GM21390 (cell line): Measurements from ENCODE around the gene DHRS12.

Experiments
- ATAC-seq: cut with Tn5 transposase; IDR thresholded peaks from one replicate; pipeline ENCODE4 v1.9.1; 2021; ENCODE audit not compliant: unreplicated experiment

DHRS12 gene

DNA sequence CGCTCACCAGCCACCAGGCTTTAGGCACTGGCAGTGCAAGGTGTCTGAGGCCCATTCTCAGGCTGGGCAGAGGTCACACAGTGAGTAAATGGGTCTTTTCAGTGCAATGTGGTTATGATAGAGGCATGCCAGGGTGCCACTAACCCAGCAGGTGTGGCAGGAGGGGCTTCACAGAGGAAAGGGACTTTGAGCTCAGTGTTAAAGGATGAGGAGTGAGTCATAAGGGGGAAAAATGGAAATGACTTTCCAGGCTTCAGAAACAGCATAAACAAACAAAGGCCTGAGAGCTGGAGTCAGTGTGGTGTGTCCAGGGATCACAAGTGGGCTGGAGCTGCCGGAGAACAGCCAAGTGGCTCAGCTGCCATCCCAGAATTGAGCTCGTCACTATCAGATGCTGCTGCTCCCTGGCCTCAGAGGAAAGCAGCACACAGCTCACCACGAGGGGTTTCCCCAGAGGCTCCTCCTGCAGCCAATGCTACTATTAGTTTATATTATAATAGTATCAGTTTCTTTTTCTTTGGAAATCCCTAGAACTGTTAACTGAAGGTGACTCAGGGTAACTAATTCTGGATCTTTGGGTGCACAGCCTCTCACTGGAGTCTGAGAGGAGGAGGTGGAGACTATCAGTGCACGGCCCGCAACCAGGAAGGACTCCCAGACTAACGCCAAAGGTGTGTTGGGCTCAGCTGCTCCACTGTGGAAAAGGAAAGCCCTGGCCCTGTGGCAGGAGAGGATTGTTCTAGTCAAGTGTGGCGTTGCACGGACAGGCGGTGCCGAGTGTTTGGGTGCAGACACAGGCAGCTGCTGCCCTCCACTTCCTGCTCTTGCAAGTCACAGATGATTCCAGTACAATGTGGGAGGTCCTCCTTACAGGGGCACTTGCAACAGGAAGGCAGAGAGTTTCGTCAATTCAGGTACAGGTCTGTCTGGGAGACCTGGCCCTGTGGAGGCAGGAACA, 39.5 kb downstream of the DHRS12 start:
- peak; percentile 80 for ATAC-seq

DNA sequence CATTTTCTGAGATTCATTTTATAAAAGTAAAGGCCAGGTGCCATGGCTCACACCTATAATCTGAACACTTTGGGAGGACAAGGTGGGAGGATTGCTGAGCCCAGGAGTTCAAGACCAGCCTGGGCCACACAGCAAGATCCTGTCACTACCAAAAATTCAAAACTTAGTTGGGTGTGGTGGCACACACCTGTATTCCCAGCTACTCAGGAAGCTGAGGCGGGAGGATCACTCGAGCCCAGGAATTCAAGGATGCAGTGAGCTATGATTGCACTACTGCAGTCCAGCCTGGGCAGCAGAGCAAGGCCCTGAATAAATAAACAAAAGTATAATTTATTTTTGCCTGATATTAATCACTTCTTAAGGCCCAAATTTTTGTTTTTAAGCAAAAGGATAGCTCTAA, 40.5 kb downstream of the DHRS12 start:
- no peak for ATAC-seq

- ATAC-seq: no peak
These were observed 42.2 kb downstream of the DHRS12 start for GRCh38 chr13:51761643-51762350.

DNA sequence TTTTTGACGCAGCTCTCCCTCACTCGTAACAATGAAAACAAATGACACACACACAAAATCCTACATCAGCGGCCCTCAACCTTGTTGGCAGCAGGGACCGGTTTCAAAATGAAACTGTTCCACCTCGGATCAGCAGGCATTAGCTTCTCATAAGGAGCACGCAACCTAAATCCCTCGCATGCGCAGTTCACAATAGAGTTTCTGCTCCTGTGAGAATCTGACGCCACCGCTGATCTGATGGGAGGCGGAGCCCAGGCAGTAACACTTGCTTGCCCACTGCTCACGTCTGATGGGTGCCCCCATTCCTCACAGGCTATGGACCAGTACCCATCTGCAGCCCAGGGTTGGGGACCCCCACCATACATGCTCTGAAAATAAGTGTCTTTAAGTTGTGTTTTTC, 43.4 kb downstream of the DHRS12 start:
- no peak for ATAC-seq

DNA sequence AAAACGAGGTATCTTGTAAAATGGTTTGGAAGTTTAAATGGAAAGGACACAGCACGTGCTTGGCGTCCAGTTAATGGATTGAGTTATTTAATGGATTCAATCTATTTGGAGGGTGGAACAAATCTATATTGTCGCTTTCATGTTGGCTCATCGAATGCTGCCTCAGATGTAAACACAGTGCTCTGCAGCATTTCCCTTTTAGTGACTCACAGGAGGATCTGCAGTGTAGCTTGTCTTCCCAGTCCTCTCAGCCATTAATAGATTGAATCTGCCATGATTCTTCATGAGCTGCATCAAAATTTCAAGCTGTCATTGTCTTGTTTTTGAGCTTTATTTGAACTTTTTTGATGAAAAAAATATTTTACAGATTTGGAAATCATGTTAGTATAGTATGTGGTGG, 44.7 kb downstream of the DHRS12 start:
- ATAC-seq: no peak

GRCh38 chr13:51758691-51759090, 45.3 kb downstream of the DHRS12 start:
- no peak for ATAC-seq

- ATAC-seq: no peak
These were observed 47.3 kb downstream of the DHRS12 start for GRCh38 chr13:51756651-51757050.

- ATAC-seq: no peak
These were observed 56.2 kb downstream of the DHRS12 start for GRCh38 chr13:51747438-51748434.

DNA sequence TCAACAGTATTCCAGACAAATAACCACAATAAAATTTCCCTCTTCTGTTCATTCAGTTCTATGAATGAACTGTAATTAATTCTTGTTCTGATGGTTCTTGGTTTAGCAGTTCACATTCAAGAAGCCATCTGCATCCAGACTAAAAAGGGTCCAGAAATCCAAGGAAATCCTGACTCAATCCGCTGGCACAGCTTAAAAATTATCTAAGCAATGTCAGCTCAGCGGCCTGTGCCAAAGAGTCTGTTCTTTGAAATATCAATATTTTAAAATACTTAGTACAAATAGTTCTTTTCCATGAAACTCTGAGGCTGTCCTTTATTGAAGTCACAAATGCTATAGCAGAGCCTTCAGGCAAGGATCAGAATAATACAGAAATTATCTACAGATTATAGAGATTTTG, 57.2 kb downstream of the DHRS12 start:
- ATAC-seq: no peak

DNA sequence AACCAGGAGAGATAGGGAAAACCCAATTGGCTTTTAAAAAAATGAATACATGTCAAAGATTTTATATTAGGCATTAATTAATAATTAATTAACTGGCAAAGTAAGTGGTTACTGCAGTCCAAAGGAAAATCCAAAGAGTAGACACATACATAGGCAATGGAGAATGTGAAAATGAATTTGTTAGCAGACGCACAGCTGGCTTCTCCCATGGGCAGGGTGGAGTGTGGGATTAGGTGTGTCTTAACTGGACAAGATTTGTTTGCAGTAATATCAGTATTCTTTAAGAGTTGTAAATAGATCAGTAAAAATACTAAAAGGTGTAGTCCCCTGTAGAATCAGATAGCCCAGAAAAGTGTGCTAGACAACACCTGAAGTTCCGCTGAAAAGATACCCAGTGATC, 58.7 kb downstream of the DHRS12 start:
- ATAC-seq: no peak

DNA sequence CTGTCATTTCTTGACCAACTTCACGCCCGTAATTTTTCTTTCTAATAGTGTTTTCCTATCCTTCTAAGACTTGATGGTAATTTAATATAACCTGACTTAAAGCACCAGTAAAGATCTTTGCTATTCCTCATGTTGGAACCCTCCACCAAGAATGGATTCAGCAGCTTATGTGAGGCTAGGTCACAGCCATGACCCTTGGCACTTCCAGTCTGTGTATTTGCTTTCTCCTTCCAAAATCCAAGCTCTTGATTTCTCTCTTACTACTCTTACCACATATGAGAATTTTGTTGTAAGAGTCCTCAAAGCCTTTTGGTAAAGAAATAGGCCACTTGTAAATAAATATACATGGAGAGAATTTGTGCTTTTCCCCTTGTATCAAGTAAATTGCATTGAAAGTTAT, 61.4 kb downstream of the DHRS12 start:
- no peak for ATAC-seq

DNA sequence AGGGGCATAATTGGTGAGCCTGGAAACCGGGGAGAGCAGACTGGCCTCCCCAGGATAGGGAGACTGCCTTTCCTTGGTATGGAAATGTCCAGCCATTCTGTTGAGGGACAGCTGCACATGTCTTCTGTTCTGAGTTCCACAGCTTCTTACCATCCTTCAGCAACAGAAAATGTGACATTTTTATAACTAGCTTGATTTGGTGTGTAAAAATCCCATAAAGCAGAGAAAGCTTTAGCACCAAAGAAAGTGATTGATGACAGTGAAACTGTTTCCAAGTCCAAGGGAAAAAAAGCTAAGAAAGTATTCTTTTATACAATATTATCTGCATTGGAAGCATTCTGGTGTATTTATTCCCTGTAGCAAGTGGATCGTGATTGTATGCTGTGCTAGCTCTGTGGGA, 61.9 kb downstream of the DHRS12 start:
- ATAC-seq: no peak

GRCh38 chr13:51740698-51741097, 63.3 kb downstream of the DHRS12 start:
- ATAC-seq: no peak

DNA sequence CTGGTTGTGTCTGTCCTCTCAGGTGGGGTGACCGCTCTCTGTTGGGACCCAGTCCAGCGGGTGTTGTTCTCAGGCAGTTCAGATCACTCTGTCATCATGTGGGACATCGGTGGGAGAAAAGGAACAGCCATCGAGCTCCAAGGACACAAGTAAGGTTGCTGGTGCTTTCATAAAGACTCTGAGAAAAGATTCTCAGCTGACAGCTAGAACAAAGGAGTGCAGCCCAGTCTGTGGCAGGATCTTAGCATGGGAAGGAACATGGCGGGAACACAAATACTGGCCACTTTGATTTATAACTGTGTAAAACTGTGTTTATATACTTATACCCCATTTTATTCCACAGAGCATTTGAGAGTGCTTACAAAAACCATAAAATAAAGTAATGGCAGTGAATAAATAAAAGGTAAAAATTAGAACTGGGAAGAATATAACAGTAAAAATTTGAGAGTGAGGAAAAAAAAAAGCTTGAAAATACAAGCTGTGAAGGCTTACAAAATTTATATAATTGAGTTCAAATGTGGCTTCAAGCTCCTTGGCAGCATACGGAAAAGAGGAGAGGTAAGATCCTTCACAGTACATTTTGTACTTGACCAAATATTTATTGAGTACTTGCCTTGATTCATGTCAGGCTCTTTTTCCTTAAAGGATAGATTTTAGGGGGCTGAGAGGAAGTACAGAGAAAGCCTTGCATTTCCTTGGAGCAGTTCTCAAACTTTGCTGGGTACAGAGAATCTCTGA, 64.8 kb downstream of the DHRS12 start:
- ATAC-seq: no peak

DNA sequence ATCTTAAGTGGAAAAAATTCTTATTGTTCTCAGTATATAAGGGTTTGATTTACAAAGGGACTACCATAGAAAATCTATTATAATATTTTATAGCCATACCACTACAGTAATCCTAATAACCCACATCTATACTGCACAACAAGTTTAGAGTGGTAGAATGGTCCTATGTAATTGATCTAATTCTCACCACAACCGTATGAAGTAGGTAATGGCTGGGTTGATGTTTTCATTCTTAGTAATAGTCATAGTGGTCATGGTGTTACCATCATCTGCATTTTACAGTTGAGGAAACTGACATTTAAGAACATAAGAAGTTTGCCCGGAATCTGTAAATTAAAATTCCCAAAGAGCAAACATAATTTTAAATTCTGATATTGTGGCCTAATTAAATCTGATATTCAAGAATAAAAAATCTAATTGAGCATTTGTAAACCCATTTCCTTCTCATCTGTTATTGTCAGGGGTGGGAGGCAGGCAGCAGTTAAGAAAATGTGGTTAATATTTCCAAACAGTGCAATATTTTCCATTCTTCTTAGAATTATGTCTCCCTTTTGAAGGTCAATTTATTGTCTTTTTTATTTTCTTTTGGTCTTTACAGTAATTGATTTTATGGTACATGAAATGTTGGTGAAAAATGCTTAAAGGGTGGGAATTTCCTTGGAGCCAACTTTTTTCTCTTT, 65.6 kb downstream of the DHRS12 start:
- ATAC-seq: no peak

GRCh38 chr13:51737609-51738008, 66.4 kb downstream of the DHRS12 start:
- ATAC-seq: no peak

DNA sequence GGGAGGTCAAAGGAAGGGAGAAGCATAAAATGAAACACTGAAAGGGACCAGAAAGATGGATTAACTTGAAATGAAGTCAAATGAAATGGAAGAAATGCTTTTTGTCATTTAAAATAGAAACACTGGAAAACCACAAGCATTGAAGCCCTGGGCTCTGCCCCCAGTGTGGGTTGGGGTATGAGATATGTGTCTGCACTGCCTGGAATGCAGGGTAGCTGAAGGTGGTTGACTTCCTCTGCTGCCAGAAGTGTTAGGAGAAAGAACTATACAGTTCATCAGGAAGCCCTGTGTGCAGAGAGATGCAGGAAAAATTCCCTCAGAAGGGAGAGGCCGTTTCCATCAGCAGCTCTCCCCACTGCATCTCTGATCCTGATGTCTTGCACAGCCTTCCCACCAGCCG, 69.2 kb downstream of the DHRS12 start:
- ATAC-seq: no peak

DNA sequence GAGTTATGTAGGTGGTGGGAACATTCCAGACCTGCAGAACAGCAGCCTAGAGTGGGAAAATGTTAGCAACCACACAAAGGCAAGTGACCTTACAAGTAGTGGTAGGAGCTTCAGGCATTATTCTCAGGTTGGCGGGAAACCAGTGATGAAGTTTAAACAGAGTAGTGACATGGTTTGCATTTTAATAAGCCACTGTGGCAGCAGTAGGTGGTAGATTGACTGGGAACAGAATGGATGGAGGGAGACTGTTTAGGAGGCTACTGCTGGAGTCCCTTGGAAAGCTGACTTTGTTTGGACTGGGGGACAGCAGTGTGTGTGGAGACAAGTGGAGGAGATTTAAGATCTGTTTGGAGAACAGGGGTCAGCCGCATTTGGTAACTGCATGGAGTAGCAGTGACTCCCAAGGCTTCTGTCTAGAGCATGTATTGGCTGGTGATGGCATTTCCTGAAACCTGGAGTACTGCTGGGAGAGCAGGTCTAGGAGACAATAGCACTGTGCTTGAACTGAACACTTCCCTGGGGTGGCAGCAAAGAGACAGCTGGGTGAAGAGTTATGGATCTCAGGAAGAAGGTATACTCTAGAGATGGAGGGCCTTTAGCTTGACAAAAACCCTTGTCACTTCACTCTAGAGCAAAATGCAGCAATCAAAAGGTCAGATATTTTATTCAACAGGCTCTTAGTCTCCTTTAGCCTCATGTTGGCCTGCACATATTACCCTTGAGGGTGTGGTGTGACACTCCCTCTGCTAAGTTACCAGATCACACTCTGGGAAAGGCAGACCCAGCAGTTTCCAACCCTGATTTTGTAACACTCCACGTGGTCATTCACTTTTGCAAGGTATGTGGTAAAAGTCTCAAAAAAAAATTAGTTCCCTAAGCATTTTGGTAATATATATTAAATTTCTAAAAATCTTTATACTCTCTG, 70.3 kb downstream of the DHRS12 start:
- ATAC-seq: no peak

DNA sequence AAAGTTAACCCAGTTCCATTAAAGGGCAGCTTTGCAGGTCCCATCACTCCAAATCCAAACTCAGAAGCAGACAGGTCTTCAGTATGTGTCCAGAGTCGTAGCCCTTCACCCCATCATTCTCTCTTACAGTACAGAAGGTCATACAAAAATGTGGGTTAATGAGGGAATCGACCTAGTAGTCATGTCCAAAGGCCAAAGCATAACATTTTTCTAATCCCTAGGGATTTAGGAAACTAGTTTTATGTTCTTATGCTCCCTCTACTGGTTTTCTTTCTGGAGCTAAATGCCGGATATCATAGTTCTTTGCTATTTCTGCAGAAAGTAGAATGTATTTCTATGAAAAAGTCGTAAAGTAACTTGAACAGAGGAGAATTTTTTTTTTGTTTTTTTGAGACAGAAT, 72.2 kb downstream of the DHRS12 start:
- no peak for ATAC-seq
